Measurements from ENCODE around the gene RANBP17.
A peak's percentile ranks its signal among the peaks of the same experiment; 100 is the strongest.
"Not testable (repeated sequence)": the region's sequence is repeated elsewhere in the genome, so short reads cannot be mapped to it uniquely, and the experiment has no call there.

Gene RANBP17

DNA sequence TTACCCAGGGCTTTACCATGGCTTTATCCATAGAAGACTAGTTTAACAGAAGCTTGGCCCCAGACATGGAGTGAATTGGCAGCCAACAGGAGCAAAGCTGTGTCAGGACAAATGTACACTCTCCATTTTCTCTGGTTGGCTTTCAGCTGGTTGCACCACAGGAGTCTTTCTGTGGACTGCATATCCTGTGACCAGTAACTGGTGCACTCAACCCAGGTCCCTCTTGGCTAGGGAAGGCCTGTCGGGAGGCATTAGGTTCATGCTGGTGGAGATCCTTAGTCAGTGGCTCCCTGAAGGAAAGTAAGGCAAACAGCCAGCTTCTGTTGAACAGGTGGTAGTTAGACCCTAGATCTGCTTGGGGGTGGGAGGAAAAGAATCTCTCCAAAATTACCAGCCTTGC is 300.3 kb downstream of the RANBP17 start:
- no peak for DNase-seq

DNA sequence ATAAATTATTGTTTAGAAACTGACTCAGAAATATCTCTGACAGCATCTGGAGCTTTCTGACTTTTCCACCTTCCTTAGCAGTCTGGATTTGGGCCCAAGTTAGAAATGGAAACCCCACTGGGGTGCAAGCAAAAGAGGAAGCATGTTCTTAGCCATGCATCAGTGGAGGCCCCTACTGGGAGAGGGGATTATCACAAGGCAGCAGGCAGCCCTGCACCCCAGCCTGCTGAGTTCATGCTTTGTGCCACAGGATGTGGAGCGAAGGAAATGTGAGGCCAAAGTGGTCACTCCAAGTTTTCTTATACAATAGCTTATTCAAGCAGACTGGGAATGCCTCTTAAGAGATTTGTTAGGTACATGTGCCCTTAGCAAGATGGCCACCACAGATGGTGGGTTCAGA is 300.8 kb downstream of the RANBP17 start:
- peak; percentile 28 for DNase-seq

DNA sequence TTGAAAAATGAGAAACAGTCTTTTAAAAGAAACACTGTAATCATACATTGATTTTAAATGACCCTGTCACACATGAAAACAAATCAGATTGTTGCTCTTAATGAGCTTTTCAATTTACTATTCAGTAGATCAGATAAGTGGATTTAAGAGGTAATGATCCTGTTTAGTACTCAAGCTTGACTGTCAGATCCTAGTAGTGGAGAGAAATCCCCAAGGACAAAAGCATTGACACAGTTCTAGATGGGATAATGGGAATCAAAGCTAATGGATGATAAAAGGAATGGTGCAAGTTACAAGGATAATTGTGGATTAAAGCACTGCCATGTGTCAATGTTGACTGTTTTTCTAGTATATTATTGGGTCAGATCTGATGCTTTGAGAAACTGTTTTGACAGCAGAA is 304.9 kb downstream of the RANBP17 start:
- DNase-seq: no peak

DNA sequence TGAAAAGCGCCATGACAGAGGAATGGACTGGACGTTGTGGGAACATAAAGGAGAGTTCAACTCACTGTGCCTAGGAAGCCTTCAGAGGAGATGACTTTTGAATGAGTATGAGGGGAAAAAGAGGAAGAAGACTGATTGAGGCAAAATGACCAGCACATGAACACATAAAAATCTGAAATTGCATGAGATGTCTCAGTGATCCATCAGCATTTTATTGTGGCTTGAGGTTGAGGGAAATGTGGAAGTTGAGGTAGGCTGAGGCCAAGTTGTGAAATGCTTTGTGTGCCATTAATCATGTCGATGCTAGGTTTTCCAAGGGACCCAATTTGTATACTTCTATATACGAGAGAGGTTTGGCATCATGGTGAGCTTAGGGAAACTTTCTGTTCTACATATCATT is 306.4 kb downstream of the RANBP17 start:
- no peak for DNase-seq

DNA sequence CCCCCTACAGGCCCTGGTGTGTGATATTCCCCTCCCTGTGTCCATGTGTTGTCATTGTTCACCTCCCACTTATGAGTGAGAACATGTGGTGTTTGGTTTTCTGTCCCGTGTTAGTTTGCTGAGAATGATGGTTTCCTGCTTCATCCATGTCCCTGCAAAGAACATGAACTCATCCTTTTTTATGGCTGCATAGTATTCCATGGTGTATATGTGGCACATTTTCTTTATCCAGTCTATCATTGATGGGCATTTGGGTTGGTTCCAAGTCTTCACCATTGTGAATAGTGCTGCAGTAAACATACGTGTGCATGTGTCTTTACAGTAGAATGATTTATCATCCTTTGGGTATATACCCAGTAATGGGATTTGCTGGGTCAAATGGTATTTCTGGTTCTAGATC is 313.1 kb downstream of the RANBP17 start:
- DNase-seq: not testable (repeated sequence)

DNA sequence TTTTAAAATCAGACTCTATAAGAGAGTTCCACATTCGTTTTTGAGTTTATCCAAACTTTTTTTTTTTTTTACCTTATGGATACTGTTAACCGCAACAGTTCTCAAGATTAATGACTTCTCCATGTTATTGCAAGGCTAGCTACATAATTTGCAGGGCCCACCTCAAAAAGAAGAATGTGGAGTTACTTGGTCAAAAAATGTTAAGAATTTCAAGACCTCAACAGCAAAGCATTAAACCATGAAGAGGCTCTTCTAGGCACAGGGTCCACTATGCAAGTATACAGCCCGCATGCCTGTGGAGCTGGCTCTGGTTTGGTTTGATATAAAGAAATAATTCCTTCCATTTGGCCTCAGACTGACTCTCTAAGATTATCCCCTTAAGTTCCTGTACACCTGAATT is 313.9 kb downstream of the RANBP17 start:
- DNase-seq: no peak

DNA sequence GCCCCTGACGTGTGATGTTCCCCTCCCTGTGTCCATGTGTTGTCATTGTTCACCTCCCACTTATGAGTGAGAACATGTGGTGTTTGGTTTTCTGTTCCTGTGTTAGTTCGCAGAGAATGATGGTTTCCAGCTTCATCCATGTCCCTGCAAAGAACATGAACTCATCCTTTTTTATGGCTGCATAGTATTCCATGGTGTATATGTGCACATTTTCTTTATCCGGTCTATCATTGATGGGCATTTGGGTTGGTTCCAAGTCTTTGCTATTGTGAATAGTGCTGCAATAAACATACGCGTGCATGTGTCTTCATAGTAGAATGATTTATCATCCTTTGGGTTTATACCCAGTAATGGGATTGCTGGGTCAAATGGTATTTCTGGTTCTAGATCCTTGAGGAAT is 316.4 kb downstream of the RANBP17 start:
- not testable (repeated sequence) for DNase-seq

DNA sequence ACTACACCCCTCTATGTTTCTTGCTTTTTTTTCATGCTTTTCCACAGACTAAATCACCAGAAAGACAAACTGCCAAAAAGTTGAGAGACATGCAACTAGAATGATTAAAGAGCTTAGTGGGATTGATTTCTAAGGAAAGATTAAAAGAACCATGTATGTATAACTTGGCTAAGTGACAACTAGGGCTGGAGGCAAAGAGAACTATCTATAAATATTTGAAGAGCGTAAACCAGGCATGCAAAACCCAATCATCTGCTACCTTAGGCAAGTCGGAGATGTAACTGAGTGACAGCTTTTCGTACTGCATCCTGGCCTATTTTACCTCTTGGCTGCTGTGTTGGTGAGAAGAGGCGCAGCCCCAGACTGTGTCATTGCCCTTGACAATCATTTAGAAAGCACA is 326.2 kb downstream of the RANBP17 start:
- no peak for DNase-seq

DNA sequence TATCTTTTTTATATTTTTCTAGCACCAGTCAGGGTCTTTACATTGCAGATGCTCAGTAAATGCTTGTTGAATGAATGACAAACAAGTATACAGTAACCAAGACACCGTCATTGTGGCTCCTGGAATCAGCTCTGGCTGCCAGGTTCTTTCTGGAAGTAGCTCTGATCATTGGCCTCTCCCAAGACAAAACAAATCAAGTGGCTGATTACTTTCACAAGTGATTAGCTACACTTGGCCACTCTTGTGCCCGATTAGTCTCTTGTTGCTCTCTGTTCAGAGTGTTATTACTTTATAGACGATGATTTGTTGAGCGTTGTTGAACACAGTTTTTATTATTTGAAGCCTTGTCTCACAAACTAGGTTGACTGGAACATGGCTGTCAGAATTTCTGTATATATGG is 327.6 kb downstream of the RANBP17 start:
- no peak for DNase-seq

DNA sequence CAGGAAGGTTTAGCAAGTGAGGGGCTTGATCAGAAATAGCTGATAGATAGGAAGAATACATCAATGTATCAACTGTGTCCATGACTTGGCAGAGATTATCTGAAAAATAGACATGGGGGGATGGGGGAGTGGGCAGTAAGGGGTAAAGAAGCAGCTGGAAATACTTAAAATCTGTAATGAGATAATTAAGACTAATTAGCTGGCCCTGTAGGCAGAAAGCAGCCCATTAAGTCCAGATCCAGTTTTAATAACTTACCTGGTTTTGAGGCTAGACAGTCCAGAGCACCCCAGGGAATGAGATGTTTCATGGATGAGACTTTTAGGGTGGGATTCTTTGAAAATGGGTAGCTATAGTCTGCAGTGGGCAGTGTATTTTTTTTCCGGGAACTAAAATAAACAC is 330.3 kb downstream of the RANBP17 start:
- no peak for DNase-seq

DNA sequence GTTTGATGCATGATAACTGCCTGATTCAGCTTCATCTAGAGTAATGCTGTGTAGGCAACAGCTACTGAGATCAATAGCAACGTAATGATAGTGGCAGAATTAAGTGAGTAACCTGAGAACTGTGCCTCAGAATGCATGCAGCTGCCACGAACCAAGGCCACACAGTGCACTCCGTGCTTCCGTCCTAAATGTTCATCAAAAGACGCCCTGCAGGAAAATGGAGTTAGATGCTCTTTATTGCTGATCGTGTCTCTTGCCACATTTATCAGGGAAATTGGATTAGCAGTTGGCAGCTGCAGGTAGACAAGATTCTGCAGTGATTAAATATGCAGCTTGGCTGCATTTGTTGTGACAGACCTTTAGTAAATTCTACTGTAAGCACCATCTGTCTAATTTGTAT is 339.5 kb downstream of the RANBP17 start:
- DNase-seq: no peak

DNA sequence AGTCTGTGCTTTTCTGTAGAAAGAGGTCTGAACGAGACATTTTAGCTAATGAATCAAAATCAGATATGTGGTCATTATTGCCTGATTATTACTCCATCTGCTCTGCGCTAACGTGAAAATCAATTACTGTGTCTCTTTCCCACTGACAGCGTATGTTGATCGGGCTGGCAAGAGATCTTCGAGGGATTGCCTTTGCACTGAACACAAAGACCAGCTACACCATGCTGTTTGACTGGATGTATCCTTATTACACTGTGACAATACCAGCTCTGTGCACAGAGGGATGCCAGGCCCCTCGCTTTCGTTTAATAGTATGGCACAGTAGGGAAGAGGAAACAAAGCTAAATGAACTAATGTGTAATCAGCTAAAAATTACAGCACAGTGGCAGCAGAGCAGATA is 343.6 kb downstream of the RANBP17 start:
- no peak for DNase-seq

DNA sequence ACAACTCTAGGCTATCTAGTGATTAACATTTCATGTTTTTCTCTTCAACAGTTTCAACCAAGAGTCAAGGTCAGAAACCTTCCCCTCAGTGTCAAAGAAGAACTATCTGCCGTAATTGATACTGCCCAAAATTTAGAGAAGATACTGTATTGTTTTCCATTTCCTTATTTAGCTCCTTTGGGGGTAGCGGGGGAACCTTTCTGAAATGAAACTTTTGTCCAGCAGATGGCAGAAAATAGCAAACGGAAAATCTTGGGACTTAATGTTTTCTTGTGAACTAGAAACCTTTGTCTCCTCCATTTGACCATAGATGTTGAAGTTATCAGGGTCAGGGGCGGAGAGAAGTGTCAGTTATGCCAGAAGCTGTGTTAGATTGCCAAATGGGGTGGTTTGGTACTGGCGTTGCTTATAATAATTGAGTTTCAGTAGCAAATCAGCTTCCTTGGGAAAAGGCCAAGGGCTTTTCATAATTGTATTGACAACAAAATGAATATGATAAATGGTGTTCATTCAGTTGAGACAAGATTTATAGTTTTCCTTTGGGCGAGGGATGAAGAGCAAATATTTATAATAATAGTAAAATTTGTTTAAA is 345.5 kb downstream of the RANBP17 start:
- peak; percentile 30 for DNase-seq

DNA sequence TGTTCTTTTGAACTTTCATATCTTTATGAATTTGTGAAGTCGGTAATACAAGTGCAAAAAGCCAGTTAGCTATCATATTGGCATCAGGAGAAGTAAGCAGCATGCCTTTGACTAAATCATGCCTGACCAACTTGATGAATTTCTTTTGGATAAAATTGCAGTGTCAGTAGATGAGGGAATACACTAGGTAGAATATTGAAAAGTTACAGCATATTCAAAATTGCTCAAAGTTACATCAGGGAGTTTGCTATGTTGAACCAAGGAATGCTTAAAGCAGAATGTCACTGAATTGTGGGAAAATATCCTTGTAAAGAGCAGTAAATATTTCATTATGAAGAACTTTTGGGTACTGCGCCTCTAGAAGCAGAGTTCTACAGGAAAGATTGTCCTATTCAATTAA is 360.1 kb downstream of the RANBP17 start:
- DNase-seq: no peak

DNA sequence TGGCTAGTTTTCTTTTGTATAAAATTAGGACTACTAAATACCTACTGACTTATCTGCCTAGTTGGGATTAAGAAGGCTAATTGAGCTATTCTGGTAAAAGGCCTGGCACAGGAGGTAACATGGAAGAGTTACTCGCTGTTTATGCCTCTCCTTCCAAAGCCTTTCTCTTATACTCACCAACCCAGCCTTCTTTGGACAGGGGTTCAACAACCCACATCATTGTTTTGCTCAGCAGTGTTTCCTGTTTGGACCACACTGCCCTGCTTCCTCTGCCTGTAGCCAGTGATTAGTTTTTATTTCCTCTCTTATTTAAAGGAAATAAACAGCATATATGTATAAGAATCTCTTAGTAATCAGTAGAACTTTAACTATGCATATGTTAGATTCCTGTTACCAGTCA is 362.1 kb downstream of the RANBP17 start:
- no peak for DNase-seq

DNA sequence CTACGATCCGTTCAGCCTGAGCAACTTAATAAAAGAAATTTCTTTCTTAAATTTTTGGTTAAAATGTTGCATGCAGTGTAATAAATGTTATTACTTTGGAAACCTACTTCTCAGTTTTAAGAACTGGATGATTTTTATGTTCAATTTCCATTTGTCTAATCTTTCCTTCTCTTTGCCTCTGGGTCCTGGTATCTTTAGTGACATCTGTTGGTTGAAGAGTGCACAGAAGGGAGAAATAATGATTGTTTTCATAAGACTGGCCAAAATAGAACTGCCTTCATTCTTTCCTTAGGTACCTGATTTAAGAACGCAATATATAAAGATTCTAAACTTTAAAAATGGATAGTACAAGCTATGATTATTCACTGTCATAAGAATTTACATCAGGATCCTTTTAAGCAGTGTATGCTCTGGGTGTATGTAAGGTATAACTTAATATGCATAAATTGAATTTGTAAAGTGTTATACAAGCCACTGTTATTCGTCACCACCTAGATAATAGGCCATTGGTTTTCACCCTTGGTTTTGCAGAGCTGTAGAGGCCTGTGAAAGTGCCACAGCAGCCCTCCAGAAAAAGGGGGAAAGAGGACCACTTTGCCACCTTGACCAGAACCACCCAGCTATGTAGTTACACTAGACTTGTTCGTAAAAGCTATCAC is 364.4 kb downstream of the RANBP17 start:
- no peak for DNase-seq

DNA sequence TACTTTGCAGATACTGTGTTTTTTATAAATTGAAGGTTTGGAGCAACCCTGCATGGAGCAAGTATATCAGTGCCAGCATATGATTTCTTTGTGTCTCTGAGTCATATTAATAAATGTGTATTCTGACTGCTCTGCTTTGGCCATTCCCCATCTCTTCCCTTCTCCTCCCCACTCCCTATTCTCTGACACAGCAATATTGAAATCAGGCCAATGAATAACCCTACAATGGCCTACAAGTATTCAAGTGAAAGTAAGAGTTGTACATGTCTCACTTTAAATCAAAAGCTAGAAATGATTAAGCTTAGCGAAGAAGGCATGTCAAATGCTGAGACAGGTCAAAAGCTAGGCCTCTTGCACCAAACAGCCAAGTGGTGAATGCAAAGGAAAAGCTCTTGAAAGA is 365.0 kb downstream of the RANBP17 start:
- no peak for DNase-seq

DNA sequence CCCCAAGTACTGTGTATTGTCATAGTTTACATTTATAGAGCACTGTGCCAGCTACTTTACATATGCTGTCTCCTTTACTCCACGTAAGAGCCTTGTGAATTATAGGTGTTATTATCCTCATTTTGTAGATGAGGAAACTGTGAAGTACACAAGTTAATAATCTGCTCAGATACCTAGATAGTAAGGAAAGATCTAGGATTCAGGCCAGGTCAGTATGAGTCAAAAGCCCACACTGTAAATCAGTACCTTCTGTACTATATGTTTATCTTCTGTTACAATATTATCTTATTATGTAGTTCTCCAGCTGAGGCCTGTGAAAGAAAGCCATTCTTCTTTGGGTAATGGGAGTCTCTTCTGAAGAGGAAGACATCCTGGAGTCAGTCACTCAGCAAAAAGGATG is 374.8 kb downstream of the RANBP17 start:
- DNase-seq: no peak

DNA sequence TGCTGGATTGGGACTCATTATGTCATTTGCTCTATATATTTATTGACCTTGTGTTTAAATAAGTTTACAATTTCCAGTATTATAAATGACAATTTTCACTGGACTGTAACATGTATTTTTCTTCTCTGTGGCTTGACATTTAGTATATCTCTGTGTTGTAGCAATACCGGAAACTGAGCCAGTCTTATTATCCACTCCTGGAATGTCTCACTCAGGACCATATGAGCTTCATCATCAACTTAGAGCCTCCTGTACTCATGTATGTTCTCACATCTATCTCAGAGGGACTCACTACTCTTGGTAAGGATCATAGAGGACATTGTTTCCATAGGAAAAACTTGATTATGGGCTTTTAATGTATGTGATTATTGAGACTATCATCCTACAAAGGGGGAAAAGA is 380.7 kb downstream of the RANBP17 start:
- DNase-seq: no peak

DNA sequence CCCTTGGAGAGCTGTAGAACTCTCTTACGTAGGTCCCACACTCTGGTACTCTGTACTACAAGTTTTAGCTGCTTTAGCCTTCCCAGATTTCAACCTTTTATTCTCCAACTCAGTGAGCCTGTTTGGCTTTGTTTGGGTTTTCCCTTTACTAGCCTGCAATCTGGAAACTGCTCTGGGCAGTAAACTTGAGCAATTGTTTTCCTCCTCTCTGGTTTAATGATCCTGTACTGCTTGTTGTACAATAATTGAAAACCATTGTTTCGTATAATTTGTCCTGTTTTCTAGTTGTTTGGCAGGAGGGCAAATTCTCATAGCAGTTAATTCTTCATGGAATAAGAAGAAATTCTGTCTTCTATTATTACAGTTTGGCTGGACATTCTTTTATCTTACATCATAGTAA is 384.4 kb downstream of the RANBP17 start:
- DNase-seq: no peak

DNA sequence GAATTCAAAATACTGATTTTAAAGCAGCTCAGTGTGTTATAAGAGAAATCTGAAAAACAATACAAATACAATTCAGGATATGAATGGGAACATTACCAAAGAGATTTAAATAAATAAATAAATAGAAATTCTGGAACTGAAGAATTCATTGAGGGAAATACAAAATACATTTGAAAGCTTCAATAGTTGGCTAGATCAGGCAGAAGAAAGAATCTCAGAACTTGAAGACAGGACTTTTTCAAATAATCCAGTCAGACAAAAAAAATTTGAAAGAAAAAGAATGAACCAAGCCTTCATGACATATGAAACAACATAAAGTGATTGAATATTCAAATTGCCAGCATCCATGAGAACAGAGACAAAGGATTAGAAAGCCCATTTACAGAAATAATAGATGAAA is 387.6 kb downstream of the RANBP17 start:
- DNase-seq: no peak

DNA sequence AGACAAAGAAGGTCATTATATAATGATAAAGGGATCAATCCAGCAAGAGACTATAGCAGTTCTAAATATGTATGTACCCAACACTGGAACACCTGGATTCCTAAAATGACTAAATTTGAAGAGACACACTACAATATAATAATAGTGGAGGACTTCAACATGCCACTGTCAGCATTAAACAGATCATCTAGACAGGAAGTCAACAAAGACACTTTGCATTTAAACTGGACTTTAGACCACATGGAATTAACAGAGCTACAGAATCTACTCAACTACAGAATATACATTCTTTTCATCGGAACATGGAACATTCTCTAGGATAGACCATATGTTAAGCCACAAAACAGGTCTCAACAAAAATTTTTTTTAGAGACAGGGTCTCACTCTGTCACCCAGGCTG is 388.9 kb downstream of the RANBP17 start:
- DNase-seq: no peak

DNA sequence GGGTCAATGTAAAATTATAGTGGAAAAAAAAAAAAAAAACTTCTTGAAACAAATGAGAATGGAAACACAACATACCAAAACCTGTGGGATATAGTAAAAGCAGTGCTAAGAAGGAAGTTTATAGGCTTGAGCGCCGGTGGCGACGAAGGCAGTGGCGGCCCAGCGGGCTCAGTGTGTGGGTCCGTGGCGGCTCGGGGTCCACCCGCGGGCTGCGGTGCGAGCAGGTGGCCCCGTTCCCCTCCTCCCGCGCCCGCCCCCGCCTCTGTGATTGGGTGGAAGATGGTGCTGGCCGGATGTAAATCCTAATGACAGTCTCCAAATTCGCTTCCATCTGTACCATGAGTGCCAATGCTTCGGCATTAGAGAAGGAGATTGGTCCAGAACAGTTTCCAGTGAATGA is 389.7 kb downstream of the RANBP17 start:
- DNase-seq: no peak

DNA sequence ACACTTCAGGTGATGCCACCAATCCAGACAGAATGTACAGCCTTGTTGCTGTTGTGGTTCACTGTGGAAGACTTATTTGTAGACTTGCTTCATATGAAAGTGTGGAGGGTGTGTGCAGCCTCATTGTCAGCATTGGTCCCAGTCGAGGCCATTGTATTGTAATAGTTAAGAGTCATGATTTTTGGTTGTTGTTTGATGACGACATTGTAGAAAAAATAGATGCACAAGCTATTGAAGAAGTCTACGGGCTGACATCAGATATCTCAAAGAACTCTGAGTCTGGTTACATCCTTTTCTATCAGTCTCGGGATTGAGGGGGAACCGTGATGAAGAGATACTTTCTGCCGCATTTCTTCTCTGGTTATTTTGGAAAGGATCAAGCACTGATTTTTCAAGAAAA is 390.9 kb downstream of the RANBP17 start:
- DNase-seq: no peak

DNA sequence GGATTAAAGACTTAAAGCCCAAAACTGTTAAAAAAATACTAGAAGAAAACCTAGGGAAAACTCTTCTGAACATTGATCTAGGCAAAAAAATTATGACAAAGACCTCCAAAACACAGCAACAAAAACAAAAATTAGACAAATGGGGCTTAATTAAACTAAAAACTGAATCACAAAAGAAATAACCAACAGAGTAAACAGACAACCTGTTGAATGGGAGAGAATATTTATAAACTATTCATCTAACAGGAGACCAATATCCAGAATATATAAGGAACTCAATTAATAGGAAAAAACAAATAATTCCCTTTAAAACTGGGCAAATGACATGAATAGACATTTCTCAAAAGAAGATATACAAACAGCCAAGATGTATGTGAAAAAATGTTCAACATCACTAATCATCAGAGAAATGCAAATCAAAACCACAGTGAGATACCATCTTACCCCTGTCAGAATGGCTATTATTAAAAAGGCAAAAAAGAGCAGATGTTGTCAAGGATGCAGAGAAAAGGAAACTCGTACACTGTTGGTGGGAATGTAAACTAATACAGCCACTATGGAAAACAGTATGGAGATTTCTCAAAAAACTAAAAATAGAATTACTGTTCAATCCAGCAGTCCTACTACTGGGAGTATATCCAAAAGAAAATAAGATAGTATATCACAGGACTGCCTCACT is 397.1 kb downstream of the RANBP17 start:
- DNase-seq: no peak

Measured in right hindlimb (tissue), 1 donor.